Measurements from ENCODE around the gene GPR155.

Gene GPR155

GRCh38 chr2:174524527-174524926 lies 37.7 kb upstream of the GPR155 start:
- DNase-seq (ENCODE audit: low read depth), result no peak
- TF ChIP-seq CTCF (conservative IDR thresholded peaks at IDR 0.05; ENCODE audit: low read depth, low read length), result no peak
- H3K4me3 ChIP-seq (ENCODE audit: low read length), result no peak overlapping the region

- no peak overlapping the region for H3K4me3 ChIP-seq (ENCODE audit: low read length)
- DNase-seq (ENCODE audit: low read depth), result no peak
- TF ChIP-seq CTCF (conservative IDR thresholded peaks at IDR 0.05; ENCODE audit: low read depth, low read length), result no peak
Observed at GRCh38 chr2:174522553-174522952, 35.7 kb upstream of the GPR155 start.

- no peak for TF ChIP-seq CTCF (conservative IDR thresholded peaks at IDR 0.05; ENCODE audit: low read depth, low read length)
- no peak for DNase-seq (ENCODE audit: low read depth)
- H3K4me3 ChIP-seq (ENCODE audit: low read length), result no peak overlapping the region
Observed at GRCh38 chr2:174518395-174518794, 31.6 kb upstream of the GPR155 start.

- no peak overlapping the region for H3K4me3 ChIP-seq (ENCODE audit: low read length)
- DNase-seq (ENCODE audit: low read depth), result no peak
- TF ChIP-seq CTCF (conservative IDR thresholded peaks at IDR 0.05; ENCODE audit: low read depth, low read length), result no peak
Observed at GRCh38 chr2:174516501-174517378, 29.9 kb upstream of the GPR155 start.

- no peak overlapping the region for H3K4me3 ChIP-seq (ENCODE audit: low read length)
- no peak for TF ChIP-seq CTCF (conservative IDR thresholded peaks at IDR 0.05; ENCODE audit: low read depth, low read length)
- no peak for DNase-seq (ENCODE audit: low read depth)
Observed at GRCh38 chr2:174512345-174512744, 25.5 kb upstream of the GPR155 start.

- no peak for DNase-seq (ENCODE audit: low read depth)
- no peak overlapping the region for H3K4me3 ChIP-seq (ENCODE audit: low read length)
- no peak for TF ChIP-seq CTCF (conservative IDR thresholded peaks at IDR 0.05; ENCODE audit: low read depth, low read length)
Observed at GRCh38 chr2:174511580-174512260, 24.9 kb upstream of the GPR155 start.
